GM21737 (cell line): ENCODE measurements around the gene FAM131A.

ENCODE experiments used
- ATAC-seq: cut with Tn5 transposase; IDR thresholded peaks from one replicate; pipeline ENCODE4 v1.9.1; 2021; ENCODE audit warnings: mild to moderate bottlenecking, moderate library complexity; ENCODE audit not compliant: unreplicated experiment

The FAM131A gene, protein sequence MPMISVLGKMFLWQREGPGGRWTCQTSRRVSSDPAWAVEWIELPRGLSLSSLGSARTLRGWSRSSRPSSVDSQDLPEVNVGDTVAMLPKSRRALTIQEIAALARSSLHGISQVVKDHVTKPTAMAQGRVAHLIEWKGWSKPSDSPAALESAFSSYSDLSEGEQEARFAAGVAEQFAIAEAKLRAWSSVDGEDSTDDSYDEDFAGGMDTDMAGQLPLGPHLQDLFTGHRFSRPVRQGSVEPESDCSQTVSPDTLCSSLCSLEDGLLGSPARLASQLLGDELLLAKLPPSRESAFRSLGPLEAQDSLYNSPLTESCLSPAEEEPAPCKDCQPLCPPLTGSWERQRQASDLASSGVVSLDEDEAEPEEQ

DNA sequence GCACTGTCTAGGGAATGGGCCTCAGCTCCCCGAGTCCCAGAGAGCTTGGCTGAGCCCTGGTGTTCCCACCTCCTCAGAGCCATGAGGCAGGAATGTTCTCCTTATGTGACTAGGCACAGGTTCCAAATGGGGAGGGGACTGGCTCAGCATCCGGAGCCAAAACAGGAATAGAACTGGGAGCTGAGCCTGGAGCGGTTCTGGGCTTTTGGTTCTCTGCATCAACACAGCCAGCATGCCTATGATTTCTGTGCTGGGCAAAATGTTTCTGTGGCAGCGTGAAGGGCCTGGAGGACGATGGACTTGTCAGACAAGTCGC lies at the start of gene FAM131A:
TSS of gene FAM131A (plus strand) at position 202 of the 316 bp plus-strand sequence. CDS start at position 233, 31 bp downstream.
- ATAC-seq, result no peak

DNA sequence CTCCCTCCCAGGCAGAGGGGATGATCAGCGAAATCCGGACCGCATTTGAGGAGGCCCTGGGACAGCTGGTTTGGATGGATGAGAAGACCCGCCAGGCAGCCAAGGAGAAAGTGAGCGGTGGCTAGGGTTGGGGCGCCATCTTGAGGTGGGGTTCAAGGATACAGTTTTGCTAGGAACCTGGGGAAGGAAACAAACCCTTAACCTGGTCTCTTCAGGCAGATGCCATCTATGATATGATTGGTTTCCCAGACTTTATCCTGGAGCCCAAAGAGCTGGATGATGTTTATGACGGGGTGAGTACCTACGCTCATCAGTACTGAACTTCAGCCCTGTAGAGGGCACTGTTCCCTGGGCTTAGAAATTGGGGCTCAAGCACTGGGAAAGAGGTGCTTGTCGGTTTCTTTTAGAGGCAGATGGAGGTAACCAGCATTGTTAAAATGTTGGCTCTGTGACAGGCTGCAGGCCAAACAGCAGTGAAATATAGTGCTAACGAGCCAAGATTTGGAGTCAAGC lies 47.9 kb upstream of the FAM131A start:
- ATAC-seq, result no peak

DNA sequence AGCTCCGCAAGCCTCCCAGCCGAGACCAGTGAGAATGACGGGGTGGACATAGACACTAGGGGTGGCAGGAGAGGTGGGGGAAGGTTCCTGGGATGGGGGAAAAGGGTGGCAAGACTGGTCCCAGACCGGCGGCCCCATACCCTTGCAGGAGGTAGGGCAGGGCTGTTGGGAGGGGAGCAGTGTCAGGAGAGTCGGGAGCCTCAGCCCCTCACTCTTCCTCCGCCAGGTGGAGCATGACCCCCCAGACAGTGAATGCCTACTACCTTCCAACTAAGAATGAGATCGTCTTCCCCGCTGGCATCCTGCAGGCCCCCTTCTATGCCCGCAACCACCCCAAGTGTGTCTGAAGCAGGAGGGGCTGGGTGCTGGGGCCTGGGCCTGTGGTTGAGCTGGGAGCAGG lies 47.1 kb upstream of the FAM131A start:
- no peak for ATAC-seq

DNA sequence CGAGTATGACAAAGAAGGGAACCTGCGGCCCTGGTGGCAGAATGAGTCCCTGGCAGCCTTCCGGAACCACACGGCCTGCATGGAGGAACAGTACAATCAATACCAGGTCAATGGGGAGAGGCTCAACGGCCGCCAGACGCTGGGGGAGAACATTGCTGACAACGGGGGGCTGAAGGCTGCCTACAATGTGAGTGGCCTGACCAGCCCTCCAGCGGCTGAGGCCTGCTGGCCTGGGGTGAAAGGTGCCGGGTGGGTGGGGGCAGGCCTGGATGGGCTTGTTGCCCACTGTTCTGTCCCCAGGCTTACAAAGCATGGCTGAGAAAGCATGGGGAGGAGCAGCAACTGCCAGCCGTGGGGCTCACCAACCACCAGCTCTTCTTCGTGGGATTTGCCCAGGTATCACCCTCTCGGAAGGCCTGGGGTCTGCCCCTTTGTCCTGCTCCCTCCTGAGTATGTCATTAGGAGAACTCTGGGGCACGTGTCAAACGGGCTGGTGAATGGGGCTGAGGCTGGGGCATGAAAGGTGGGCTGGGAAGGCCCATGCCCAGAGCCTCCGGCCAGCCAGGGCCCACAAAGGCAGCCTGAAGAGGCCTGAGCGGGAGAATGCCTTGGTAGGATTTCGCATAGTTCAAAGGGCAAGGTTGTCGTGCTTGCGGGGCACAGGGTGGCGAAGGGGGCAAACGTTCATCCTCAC lies 46.2 kb upstream of the FAM131A start:
- ATAC-seq, result no peak

DNA sequence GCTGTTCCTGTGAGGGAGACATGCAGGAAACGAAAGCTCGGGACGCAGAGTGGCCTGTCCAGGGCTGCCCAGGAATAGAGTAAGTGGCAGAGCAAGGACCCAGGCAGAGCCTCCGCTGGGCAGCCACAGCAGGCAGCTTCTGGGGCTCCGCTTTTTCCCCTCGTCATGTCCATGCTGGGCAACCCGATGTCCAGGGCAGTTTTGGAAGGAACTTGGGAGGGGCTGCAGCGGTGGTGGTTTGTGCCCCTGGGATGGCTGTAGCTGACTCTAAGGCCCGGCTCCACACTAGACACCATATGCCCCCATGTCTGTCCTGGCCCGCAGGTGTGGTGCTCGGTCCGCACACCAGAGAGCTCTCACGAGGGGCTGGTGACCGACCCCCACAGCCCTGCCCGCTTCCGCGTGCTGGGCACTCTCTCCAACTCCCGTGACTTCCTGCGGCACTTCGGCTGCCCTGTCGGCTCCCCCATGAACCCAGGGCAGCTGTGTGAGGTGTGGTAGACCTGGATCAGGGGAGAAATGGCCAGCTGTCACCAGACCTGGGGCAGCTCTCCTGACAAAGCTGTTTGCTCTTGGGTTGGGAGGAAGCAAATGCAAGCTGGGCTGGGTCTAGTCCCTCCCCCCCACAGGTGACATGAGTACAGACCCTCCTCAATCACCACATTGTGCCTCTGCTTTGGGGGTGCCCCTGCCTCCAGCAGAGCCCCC lies 45.5 kb upstream of the FAM131A start:
- ATAC-seq, result no peak

DNA sequence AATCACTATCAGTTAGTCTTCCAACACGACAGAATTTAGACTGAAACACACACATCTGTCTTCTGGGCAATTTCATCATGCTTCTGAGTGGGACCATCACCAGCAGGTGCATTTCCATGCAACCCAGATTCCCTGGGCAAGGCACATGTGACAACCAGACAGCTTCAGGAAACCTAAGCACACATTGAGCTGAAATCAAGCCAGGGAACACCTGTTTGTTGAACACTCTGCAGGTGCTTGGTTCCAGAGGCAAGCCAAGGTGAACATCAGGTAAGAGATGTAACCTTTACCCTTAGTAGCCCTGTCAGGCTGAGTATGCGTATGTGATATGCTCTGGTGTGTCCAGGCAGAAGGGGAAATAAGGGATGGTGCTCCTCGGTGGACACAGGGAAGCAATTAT lies 41.6 kb upstream of the FAM131A start:
- ATAC-seq, result no peak

DNA sequence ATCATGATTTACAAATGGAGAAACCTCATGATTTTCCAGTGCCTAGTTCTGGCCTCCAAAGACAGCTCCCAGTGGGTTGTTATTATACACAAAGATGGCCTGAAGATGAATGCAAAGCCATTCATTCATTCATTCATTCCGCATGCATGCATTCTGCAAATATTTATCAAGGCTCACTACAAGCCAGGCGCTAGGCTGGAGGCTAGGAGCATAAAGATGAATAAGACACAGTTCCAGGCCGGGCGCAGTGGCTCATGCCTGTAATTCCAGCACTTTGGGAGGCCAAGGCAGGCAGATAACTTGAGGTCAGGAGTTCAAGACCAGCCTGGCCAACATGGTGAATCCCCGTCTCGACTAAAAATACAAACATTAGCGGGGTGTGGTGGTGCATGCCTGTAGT lies 40.8 kb upstream of the FAM131A start:
- no peak for ATAC-seq

DNA sequence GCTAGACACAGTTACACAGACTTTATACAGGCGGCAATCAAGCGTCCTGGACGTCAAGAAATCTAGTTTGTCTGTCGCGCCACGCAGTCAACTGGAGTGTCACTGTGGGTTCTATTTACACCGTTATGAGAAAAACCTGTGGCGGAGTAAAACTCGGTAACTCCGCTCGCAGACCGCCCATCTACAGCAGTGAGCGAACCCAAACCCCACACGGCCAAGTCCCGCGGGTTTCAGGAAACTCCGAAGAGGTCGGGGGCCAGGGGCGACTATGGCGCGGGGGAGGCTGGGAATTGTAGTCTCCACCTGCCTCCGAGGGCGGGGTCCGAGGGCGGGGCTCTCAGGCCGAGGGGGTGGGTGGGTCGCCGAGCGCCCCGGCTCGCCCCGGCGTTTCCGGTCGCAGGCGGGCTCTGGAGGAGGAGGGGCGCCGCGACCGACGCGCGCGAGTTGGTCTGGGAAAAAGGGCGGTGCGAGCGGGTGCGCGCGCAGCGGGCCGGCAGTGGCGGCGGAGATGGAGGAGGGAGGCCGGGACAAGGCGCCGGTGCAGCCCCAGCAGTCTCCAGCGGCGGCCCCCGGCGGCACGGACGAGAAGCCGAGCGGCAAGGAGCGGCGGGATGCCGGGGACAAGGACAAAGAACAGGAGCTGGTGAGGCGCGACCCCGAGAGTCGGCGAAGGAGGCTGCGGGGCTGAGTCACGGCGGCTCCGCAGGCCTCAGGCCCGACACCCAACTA lies 38.5 kb upstream of the FAM131A start, which contains the start of gene PSMD2:
TSS of gene PSMD2 (plus strand) at position 483 of the 729 bp plus-strand sequence. CDS start at position 509, 26 bp downstream.
- ATAC-seq, result peak; percentile 94

DNA sequence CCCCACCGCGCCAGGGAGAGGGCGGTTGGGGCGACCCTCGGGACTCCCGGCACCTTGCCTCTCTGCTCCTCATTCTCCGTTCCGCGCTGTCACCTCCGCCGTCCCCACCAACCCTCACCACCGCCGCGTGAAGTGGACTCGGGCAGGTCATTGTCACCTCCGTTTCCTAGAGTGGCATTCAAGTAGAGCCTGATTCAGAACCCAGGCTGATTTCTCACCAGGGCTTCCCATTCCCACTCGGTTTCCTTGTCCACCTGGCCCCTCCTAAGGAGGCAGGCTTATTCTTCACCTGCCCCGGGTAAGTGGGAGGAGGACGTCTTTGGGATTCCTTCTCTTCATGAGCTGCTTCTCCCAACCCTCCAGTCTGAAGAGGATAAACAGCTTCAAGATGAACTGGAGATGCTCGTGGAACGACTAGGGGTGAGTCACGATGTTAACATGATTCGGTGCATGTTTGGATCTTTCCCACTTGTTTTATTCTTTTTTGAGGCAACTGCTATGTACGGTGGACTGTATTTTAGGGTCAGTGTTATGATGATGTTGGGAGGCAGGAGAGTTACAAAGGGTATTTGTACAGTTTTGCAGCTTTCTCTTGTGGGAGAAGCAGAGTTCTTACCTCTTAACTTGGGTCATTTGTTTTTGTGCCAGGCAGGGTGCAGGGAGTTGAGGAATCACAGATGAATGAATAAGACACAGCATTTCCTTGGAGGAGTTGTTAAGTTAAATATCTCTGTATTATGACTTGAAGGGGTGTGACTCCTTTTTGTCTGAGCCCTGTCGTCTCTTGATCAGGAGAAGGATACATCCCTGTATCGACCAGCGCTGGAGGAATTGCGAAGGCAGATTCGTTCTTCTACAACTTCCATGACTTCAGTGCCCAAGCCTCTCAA lies 37.7 kb upstream of the FAM131A start:
- no peak for ATAC-seq

DNA sequence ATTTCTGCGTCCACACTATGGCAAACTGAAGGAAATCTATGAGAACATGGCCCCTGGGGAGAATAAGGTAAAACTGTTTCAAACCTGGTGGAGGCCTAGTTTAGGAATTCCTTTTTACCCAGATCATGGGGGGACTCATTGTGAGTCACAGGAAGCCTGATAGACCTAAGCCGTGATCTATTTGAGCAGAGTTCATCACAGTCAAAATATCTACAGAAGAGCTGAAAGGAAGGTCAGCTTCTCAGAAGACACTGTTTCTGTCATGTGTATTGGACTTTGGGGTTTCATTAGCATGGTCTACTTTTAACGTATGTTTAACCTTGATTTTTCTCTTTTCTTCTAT lies 37.1 kb upstream of the FAM131A start:
- ATAC-seq, result no peak

DNA sequence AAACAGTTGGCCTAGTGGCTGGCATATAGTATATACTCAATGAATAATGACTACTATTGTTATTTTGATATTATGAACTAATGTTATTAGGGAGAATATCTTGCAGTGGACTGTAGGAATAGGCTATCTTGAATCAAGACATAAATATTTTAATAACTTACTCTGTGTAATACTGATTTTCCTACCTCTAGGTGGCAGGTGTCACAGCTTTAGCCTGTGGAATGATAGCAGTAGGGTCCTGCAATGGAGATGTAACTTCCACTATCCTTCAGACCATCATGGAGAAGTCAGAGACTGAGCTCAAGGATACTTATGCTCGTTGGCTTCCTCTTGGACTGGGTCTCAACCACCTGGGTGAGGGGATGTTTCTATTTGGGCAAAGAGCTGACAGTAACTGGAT lies 31.8 kb upstream of the FAM131A start:
- no peak for ATAC-seq

DNA sequence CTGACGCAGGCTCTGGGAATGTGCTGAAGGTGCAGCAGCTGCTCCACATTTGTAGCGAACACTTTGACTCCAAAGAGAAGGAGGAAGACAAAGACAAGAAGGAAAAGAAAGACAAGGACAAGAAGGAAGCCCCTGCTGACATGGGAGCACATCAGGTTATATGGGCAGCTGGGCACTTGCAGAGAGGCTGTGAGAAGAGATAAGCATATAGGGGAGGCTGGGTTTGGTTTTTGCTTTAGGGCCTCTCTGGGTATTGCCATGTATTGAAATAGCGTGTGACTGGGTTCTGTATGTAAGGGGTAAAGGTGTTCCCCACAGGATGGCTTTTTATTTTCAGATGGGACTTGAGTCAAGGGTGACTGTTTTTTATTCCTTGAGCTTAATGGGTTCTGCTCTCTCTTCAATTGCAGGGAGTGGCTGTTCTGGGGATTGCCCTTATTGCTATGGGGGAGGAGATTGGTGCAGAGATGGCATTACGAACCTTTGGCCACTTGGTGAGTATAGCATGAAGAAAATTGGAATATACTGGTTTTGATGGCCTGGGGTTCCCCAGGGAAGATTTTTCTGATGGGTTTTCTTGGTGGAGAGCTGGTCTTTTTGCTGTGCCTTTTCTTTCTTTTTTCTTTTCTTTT lies 30.9 kb upstream of the FAM131A start:
- no peak for ATAC-seq

DNA sequence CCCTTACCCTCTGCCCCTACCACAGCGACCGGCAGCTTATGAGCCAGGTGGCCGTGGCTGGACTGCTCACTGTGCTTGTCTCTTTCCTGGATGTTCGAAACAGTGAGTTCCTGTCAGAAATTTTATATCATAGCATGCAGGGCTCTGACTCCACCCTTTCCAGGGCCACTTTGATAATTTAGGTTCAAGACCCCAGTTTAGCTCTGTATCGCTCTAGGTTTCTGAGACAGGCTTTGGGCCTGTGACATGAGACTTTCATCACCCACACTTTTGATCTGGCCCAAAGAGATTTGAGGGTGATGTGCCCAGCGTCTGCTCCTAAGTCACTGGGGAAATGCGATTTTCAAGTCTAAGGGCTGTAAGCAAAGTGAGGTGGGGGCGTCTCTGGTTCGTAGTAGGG lies 29.5 kb upstream of the FAM131A start:
- ATAC-seq, result no peak

DNA sequence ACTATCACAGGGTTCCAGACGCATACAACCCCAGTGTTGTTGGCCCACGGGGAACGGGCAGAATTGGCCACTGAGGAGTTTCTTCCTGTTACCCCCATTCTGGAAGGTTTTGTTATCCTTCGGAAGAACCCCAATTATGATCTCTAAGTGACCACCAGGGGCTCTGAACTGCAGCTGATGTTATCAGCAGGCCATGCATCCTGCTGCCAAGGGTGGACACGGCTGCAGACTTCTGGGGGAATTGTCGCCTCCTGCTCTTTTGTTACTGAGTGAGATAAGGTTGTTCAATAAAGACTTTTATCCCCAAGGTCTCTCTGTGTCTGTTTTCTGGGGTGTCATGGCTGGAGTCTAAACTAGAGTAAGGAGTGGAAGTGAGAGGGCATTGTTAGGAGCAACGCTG lies 28.7 kb upstream of the FAM131A start:
- no peak for ATAC-seq

DNA sequence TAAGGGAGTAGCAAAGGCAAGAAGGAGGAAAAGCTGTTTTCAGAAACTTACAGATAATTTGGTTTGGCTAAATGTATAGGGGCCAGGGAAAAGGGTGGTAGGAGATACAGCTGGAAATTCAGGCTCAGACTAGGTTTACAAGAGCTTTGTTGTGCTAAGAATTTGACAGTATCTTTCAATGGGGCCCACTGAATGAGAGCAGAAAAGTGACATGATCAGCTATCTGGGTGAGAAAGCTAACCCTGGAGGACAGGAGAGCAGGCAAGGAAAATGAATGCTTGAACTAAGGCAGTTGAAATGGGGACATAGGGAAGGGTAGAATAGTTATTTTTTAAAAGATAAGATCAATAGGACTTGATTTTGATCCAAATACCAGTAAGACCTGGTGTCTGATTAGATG lies 25.8 kb upstream of the FAM131A start:
- no peak for ATAC-seq

DNA sequence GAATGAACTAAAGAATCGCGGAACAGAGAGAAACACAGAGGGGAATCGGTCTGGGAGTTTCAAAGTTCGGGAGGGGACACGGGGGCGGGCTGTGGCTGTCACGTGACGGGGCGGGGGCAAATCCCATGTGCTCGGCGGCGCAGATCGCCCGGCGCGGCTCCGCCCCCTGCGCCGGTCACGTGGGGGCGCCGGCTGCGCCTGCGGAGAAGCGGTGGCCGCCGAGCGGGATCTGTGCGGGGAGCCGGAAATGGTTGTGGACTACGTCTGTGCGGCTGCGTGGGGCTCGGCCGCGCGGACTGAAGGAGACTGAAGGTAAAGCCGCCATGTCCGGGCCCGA lies 23.1 kb upstream of the FAM131A start, which contains the start of gene EIF4G1:
TSS of gene EIF4G1 (plus strand) at position 244 of the 337 bp plus-strand sequence. CDS start 1,191 bp downstream, outside the sequence.
- ATAC-seq, result peak; percentile 83

DNA sequence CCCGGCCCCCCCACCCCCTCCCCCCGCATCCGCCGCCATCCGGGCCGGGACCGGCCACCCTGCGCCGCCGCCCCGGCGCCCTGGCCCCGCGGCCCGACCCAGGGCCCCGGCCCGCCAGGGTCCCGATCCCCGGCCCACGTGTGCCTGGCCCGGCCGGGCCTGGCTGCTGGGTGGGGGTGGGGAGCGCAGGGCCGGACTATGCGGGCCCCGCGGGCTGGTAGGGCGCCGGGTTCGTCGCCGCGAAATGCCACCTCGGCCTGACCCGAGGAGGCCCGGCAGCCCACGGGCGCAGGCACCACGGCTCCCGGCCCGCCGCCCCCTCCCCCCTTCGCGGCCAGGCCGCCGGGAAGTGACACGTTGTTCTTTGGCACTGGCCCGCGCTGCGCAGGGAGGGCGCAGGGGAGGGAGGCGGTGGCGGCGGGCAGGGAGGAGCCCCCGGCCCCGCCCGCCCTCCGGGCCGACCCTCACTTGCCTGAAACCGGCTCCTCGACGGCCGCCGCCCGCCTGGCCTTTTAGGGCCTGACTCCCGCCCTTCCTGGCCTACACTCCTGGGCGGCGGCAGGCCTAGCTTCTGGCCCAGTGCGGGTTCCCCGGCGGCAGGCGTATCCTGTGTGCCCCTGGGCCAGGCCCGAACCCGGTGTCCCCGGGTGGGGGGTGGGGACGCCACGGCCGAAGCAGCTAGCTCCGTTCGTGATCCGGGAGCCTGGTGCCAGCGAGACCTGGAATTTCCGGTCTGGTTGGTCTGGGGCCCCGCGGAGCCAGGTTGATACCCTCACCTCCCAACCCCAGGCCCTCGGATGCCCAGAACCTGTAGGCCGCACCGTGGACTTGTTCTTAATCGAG lies 22.5 kb upstream of the FAM131A start:
- peak; percentile 35 for ATAC-seq

DNA sequence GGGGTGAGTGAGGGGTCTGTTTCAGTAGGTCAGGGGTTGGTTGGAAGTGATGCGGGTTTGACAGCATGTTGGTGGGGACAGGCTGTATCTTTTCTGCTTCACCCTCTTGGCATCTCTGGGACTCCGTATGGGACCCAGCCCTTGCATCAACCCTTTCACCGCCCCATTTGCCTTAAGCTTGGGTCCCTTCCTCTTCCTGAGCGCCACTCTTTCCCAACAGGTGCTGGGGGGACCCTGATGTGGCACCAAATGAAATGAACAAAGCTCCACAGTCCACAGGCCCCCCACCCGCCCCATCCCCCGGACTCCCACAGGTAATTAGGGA lies 21.9 kb upstream of the FAM131A start:
- ATAC-seq, result peak; percentile 1
